SU-DHL-6 (cell line): ENCODE results near the gene MSL3B.

Experiments used
- EZH2phosphoT487 ChIP-seq: fragments of 200-600 bp; sonication (generic), shearing (Covaris generic); conservative IDR thresholded peaks from 2 replicates; pipeline ENCODE4 v1.6.1; 2018; ENCODE audit warnings: mild to moderate bottlenecking, antibody characterized with exemption, low read length, moderate library complexity, mixed read lengths
- TF ChIP-seq, protein P1 (sequence below): fragments of 200-600 bp; sonication (generic); IDR thresholded peaks from one replicate; pipeline ENCODE4 v1.5.1; 2017; ENCODE audit warnings: antibody characterized with exemption, mild to moderate bottlenecking, low read length, moderate library complexity; ENCODE audit not compliant: insufficient read depth, poor library complexity, severe bottlenecking

GRCh38 chr2:233836359-233836758, 31.8 kb downstream of the MSL3B start:
- TF ChIP-seq, protein P1, sequence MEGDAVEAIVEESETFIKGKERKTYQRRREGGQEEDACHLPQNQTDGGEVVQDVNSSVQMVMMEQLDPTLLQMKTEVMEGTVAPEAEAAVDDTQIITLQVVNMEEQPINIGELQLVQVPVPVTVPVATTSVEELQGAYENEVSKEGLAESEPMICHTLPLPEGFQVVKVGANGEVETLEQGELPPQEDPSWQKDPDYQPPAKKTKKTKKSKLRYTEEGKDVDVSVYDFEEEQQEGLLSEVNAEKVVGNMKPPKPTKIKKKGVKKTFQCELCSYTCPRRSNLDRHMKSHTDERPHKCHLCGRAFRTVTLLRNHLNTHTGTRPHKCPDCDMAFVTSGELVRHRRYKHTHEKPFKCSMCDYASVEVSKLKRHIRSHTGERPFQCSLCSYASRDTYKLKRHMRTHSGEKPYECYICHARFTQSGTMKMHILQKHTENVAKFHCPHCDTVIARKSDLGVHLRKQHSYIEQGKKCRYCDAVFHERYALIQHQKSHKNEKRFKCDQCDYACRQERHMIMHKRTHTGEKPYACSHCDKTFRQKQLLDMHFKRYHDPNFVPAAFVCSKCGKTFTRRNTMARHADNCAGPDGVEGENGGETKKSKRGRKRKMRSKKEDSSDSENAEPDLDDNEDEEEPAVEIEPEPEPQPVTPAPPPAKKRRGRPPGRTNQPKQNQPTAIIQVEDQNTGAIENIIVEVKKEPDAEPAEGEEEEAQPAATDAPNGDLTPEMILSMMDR = no peak
- no peak for TF ChIP-seq EZH2phosphoT487
